Adrenal gland (tissue), 12 donors: ENCODE results near the gene PDZRN3. TPM values are rescaled to one million over a fixed set of nuclear protein-coding genes. Genes with fewer than 3 reads are reported as not detected.

ENCODE experiments used
- DNase-seq, 7 donors: peaks; one replicate each; pipeline ENCODE4 v3.0.0-alpha.2; 2019 to 2020
- H3K27ac ChIP-seq, 5 donors: fragments of 200-600 bp; sonication (generic) in 4 of 5; 1 replicate in 3 of 5; 2 replicates in 2 of 5; pipeline versions ENCODE4 v1.5.1 to v1.8.0; 2016 to 2020; ENCODE audit warnings: mild to moderate bottlenecking in 1 of 5
- H3K27me3 ChIP-seq: fragments of 200-600 bp; 2 replicates; pipeline ENCODE4 v1.8.0; 2021
- H3K36me3 ChIP-seq, 2 donors: fragments of 200-600 bp; replicated peaks in 1 of 2; 1 replicate in 1 of 2; 2 replicates in 1 of 2; pipeline versions ENCODE4 v1.5.1 to v1.8.0; 2018 to 2022
- H3K4me1 ChIP-seq, 2 donors: fragments of 200-600 bp; replicated peaks in 1 of 2; 1 replicate in 1 of 2; 2 replicates in 1 of 2; pipeline versions ENCODE4 v1.5.1 to v1.8.0; 2018 to 2021
- H3K4me3 ChIP-seq, 4 donors: fragments of 200-600 bp; sonication (generic) in 3 of 4; one replicate each; pipeline ENCODE4 v1.5.1; 2016 to 2018
- H3K9me3 ChIP-seq, 3 donors: fragments of 200-600 bp; sonication (generic) in 1 of 3; replicated peaks in 1 of 3; 1 replicate in 2 of 3; 2 replicates in 1 of 3; pipeline versions ENCODE4 v1.5.1 to v1.8.0; 2016 to 2021
- CTCF ChIP-seq, 6 experiments: fragments of 450-650 bp in 4 of 6; fragments of 200-600 bp in 2 of 6; sonication (generic) in 1 of 6; IDR thresholded peaks; 1 replicate in 5 of 6; 2 replicates in 1 of 6; pipeline versions ENCODE4 v1.5.1 to v1.8.0; 2016 to 2021; ENCODE audit warnings: antibody characterized with exemption in 6 of 6, mild to moderate bottlenecking in 2 of 6, moderate library complexity in 1 of 6
- POLR2A ChIP-seq, 2 donors: fragments of 450-650 bp; IDR thresholded peaks; one replicate each; pipeline ENCODE4 v1.6.1; 2017; ENCODE audit warnings: antibody characterized with exemption in 2 of 2, mild to moderate bottlenecking in 2 of 2, moderate library complexity in 1 of 2
- WGBS, 4 donors: extraction: QIAGEN DNeasy Blood & Tissue Kit in 2 of 4; methylation state at CpG; one replicate each; pipeline versions ENCODE4 v1.1.5 to v1.1.7; 2013 to 2017; 5-methylcytosine and 5-hydroxymethylcytosine counted together
- intact Hi-C, 2 donors: fragments of 100-400 bp; cut with DNase I; formaldehyde crosslinking; loops; one replicate each; pipeline versions ENCODE4 v1.14.1 to v1.15.0; 2022 to 2023
- polyA plus RNA-seq, 3 donors: library from polyadenylated mRNA; stranded (reverse); fragments of 200-250 nt in 2 of 3; fragments of 350-450 nt in 1 of 3; fragmentation: Illumina TruSeq in 1 of 3; extraction: RNeasy Lipid Tissue Mini Kit (QIAGEN cat#74804) in 1 of 3; gene quantifications; one replicate each; pipeline ENCODE4 v1.2.3, GENCODE V29; 2013 to 2014
- total RNA-seq, 9 donors: library from RNA; depleted of rRNA in 4 of 9; stranded (reverse); fragments of >200 nt in 4 of 9; fragments of 120-200 nt in 1 of 9; fragmentation: NEBNext Ultra II Directional in 1 of 9; extraction: Animal tissue kit (Norgen Biotek cat#: 25700) in 1 of 9; gene quantifications; one replicate each; pipeline versions ENCODE4 v1.1.0 to v1.2.4, GENCODE V29; 2013 to 2023
- donor health status: healthy with polysubstance abuse.
- donor health status: Bipolar disorder and iron deficiency.
- donor health status: DM: yes; HTN: yes; CAD: no.
- donor health status: DM: no; HTN: no; CAD: no.
- donor health status: DM: no; HTN: no; CAD: no.
- donor health status: DM: yes; HTN: yes; CAD: no.

PDZRN3 gene
- total and polyA plus RNA-seq, 12 donors: 11.5 to 126 (median 64.1) TPM

DNA sequence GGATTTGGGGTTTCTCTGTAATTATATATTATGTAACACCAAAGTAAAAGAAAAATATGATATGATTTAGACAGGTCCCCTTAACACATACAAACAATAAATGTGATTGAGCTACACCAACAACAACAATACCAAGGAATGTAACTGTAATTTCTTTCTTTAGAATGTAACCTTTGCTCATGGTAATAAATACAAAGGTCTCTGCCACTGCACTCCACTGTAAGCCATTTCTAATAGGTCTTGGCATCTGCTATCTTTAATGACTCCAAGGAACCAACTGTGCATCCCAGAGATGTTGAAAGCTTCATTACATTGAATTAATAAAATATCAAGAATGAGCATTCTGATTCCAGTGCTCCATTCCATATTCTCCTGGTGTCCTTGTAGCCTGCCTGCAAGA, 88.8 kb downstream of the PDZRN3 start:
- Histone ChIP-seq H3K4me1 (peaks cover 0 to 4% of the 10 kb centered on the region in 2 donors), H3K9me3 (no peaks in the 10 kb centered on the region), H3K36me3 (no peaks in the 10 kb centered on the region), H3K27ac (no peak overlapping the region), H3K4me3 (no peak overlapping the region), H3K27me3 (no peaks in the 10 kb centered on the region)
- DNase-seq: no peak
- intact Hi-C loops: no loop called here
- TF ChIP-seq POLR2A (IDR thresholded peaks at IDR 0.05) (no peak), CTCF (IDR thresholded peaks at IDR 0.05) (no peak)

GRCh38 chr3:73535137-73535536, 89.6 kb downstream of the PDZRN3 start:
- no peak overlapping the region for H3K27ac ChIP-seq
- no peaks in the 10 kb centered on the region for H3K27me3 ChIP-seq
- no peaks in the 10 kb centered on the region for H3K36me3 ChIP-seq
- TF ChIP-seq POLR2A (IDR thresholded peaks at IDR 0.05): no peak
- no peak for TF ChIP-seq CTCF (IDR thresholded peaks at IDR 0.05)
- H3K4me3 ChIP-seq: no peak overlapping the region
- intact Hi-C loops: no loop called here
- no peaks in the 10 kb centered on the region for H3K9me3 ChIP-seq
- peaks cover 0 to 4% of the 10 kb centered on the region in 2 donors for H3K4me1 ChIP-seq
- no peak for DNase-seq

GRCh38 chr3:73530022-73530396, 94.7 kb downstream of the PDZRN3 start:
- Histone ChIP-seq H3K36me3 (no peaks in the 10 kb centered on the region), H3K27me3 (no peaks in the 10 kb centered on the region), H3K4me3 (no peak overlapping the region), H3K27ac (no peak overlapping the region), H3K9me3 (no peaks in the 10 kb centered on the region), H3K4me1 (no peaks in the 10 kb centered on the region)
- TF ChIP-seq CTCF (IDR thresholded peaks at IDR 0.05) (no peak), POLR2A (IDR thresholded peaks at IDR 0.05) (no peak)
- DNase-seq: no peak
- 79 to 86% (median 84%) methylated on average over 4 of the region's 4 CpGs for WGBS, 4 donors
- intact Hi-C loops: no loop called here

- intact Hi-C loops: no loop called here
- no peak for DNase-seq
- no peaks in the 10 kb centered on the region for H3K27me3 ChIP-seq
- H3K9me3 ChIP-seq: no peaks in the 10 kb centered on the region
- no peak overlapping the region for H3K4me3 ChIP-seq
- H3K4me1 ChIP-seq: peaks cover 2% of the 10 kb centered on the region in 2 donors
- 71 to 78% (median 72%) methylated on average over 3 of the region's 3 CpGs for WGBS, 4 donors
- H3K36me3 ChIP-seq: no peaks in the 10 kb centered on the region
- TF ChIP-seq POLR2A (IDR thresholded peaks at IDR 0.05) (no peak), CTCF (IDR thresholded peaks at IDR 0.05) (no peak)
- H3K27ac ChIP-seq: no peak overlapping the region
Observed at GRCh38 chr3:73529308-73530021, 95.3 kb downstream of the PDZRN3 start.
